ENCODE results near the gene ITK.

DNA sequence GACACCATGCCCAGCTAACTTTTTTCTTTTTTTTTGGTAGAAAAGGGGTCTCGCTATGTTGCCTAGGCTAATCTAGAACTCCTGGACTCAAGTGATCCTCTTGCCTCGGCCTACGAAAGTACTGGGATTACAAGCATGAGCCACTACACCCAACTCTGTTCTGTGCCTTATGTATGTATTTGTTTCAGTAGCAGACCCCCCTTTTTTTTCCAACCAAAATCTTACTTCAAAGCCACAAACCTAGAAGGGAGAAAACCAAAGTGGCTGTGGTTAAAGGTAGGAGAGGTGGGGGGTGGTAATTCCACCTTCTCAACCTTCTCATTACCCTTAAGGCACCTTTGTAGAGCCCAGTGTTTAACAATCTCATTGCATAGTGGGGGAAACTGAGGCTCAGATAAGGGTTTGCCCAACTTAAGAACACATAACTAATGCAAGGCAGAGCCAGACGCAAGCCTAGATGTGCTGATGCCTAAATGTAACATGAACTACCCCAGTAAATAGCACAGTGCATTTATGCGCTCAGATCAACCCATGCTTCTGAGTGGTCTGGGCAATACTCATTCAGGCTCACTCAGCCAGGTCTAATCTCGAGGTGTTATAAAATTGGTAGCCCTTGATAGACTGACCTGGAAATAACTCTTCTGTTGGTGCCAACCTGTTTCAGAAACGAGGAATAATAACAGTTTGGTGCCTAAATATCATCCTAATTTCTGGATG is 33.0 kb downstream of the ITK start:
- TF ChIP-seq, protein P1, sequence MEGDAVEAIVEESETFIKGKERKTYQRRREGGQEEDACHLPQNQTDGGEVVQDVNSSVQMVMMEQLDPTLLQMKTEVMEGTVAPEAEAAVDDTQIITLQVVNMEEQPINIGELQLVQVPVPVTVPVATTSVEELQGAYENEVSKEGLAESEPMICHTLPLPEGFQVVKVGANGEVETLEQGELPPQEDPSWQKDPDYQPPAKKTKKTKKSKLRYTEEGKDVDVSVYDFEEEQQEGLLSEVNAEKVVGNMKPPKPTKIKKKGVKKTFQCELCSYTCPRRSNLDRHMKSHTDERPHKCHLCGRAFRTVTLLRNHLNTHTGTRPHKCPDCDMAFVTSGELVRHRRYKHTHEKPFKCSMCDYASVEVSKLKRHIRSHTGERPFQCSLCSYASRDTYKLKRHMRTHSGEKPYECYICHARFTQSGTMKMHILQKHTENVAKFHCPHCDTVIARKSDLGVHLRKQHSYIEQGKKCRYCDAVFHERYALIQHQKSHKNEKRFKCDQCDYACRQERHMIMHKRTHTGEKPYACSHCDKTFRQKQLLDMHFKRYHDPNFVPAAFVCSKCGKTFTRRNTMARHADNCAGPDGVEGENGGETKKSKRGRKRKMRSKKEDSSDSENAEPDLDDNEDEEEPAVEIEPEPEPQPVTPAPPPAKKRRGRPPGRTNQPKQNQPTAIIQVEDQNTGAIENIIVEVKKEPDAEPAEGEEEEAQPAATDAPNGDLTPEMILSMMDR (conservative IDR thresholded peaks at IDR 0.05): no peak
- no peak for TF ChIP-seq ZFX (IDR thresholded peaks at IDR 0.05)
